ENCODE measurements around the gene SPON1.

GRCh38 chr11:14132312-14132711, 169.8 kb downstream of the SPON1 start:
- TF ChIP-seq EZH2phosphoT487 (IDR thresholded peaks at IDR 0.05; ENCODE audit: borderline replicate concordance, low read length) (no peak), CTCF (conservative IDR thresholded peaks at IDR 0.05; ENCODE audit: low read depth, low read length) (no peak)
